GM11168 (cell line): ENCODE data around the gene CCDC107.
"Not testable (repeated sequence)": the region's sequence is repeated elsewhere in the genome, so short reads cannot be mapped to it uniquely, and the experiment has no call there.

Experiments used
- in situ Hi-C: fragments of 300-500 bp; cut with MboI; formaldehyde crosslinking; loops from one replicate; pipeline ENCODE4 v1.12.0; 2022; ENCODE audit warnings: low sequenced_read_pairs; ENCODE audit not compliant: unreplicated experiment

CCDC107 gene

GRCh38 chr9:35658137-35658967 is at the start of gene CCDC107:
CCDC107 (plus strand) TSS chr9:35658292; CDS start chr9:35658380, 88 bp downstream.
- in situ Hi-C loops = no loop called here

- in situ Hi-C loops = no loop called here
Measured at GRCh38 chr9:35609001-35609819, 48.9 kb upstream of the CCDC107 start.

- in situ Hi-C loops = no loop called here
Measured at GRCh38 chr9:35609820-35610163, 48.3 kb upstream of the CCDC107 start.

- in situ Hi-C loops = no loop called here
Measured at GRCh38 chr9:35611230-35611797, 46.8 kb upstream of the CCDC107 start.

- in situ Hi-C loops = not testable (repeated sequence)
Measured at GRCh38 chr9:35612066-35612465, 46.0 kb upstream of the CCDC107 start.

- in situ Hi-C loops = no loop called here
Measured at GRCh38 chr9:35612843-35613242, 45.2 kb upstream of the CCDC107 start.

- in situ Hi-C loops = no loop called here
Measured at GRCh38 chr9:35615981-35616680, 42.0 kb upstream of the CCDC107 start.

GRCh38 chr9:35616681-35617459 is 41.2 kb upstream of the CCDC107 start:
- in situ Hi-C loops = no loop called here

- in situ Hi-C loops = no loop called here
Measured at GRCh38 chr9:35617548-35617947, 40.5 kb upstream of the CCDC107 start.

- in situ Hi-C loops = no loop called here
Measured at GRCh38 chr9:35618325-35618727, 39.8 kb upstream of the CCDC107 start, which contains the start of gene CD72. CD72 (minus strand) TSS chr9:35618413; CDS start chr9:35618303, 110 bp downstream.

- in situ Hi-C loops = no loop called here
Measured at GRCh38 chr9:35618854-35619799, 39.0 kb upstream of the CCDC107 start.

GRCh38 chr9:35619800-35620158 is 38.3 kb upstream of the CCDC107 start:
- in situ Hi-C loops = no loop called here

GRCh38 chr9:35627575-35627974 is 30.5 kb upstream of the CCDC107 start:
- in situ Hi-C loops = no loop called here

GRCh38 chr9:35628389-35628991 is 29.6 kb upstream of the CCDC107 start:
- in situ Hi-C loops = no loop called here

- in situ Hi-C loops = no loop called here
Measured at GRCh38 chr9:35629597-35629996, 28.5 kb upstream of the CCDC107 start.

- in situ Hi-C loops = no loop called here
Measured at GRCh38 chr9:35635730-35636129, 22.4 kb upstream of the CCDC107 start.

- in situ Hi-C loops = no loop called here
Measured at GRCh38 chr9:35636135-35636876, 21.8 kb upstream of the CCDC107 start.

- in situ Hi-C loops = not testable (repeated sequence)
Measured at GRCh38 chr9:35636877-35637246, 21.2 kb upstream of the CCDC107 start.
